Activated CD4-positive, CD25-positive, alpha-beta regulatory T cell treated with anti-CD3 and anti-CD28 coated beads, Interleukin-2, amount 50 U/mL, for 16 hours (primary cell): ENCODE measurements around the gene FBXO17.

Source experiments
- DNase-seq: peaks from one replicate; pipeline ENCODE4 v3.0.0-alpha.2; 2020; ENCODE audit warnings: low read depth, low spot score

FBXO17 gene

GRCh38 chr19:38892841-38893240 is 82.7 kb downstream of the FBXO17 start:
- DNase-seq, result no peak

GRCh38 chr19:38891771-38892170 is 83.8 kb downstream of the FBXO17 start:
- no peak for DNase-seq
